Stimulated activated CD4-positive, alpha-beta T cell treated with anti-CD3 and anti-CD28 coated beads, Interleukin-2, amount 100 ng/mL, for 48 hours (primary cell): ENCODE data around the gene RPSA.
"Not testable (repeated sequence)": the region's sequence is repeated elsewhere in the genome, so short reads cannot be mapped to it uniquely, and the experiment has no call there.

Experiments used
- DNase-seq, 2 donors: peaks; one replicate each; pipeline ENCODE4 v3.0.0-alpha.2; 2020

RPSA gene

GRCh38 chr3:39390181-39390580 is 16.3 kb upstream of the RPSA start:
- DNase-seq: no peak

DNA sequence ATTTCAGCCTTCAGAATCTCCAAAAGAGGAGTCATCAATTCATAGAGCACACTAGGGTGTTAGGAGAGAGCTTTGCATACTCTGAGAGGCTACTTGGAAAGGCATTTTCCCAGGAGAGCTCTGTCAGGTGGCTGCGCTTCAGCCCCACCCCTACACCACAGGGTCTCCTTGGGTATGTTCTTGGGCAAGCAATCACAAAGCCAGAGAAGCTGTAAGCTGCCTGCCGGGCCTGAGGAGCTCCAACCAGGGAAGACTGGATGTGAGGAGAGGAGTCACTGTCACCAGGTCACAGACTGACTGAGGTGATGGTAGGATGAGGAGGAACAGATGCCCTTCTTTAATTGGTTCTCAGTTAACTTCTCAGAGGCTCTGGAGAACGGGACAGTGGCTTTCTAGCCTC is 9.8 kb upstream of the RPSA start:
- DNase-seq: no peak

DNA sequence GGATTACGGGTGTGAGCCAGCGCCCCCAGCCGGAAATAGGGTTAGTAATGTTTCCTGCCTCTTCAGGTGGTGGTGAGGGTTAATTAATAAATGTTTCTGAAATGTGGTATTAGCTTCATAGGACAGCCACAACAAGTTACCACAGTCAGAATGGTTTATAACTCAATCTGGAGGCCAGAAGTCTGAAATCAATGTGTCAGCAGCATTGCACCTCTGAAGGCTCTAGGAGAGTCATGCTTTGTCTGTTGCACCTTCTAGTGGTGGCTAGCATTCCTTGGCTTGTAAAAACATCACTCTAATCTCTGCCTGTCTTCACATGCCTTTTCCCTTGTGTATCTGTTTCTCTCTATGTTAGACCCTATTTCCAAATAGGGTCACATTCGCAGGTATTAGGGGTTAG is 7.8 kb upstream of the RPSA start:
- no peak for DNase-seq

- DNase-seq: no peak
Measured at GRCh38 chr3:39401983-39402382, 4.5 kb upstream of the RPSA start.

- no peak for DNase-seq
Measured at GRCh38 chr3:39404943-39405686, 1.4 kb upstream of the RPSA start.

GRCh38 chr3:39405687-39406367 is 693 bp upstream of the RPSA start:
- no peak for DNase-seq

GRCh38 chr3:39407259-39407629 is 724 bp downstream of the RPSA start:
- DNase-seq: no peak

GRCh38 chr3:39407773-39408492 is 1.4 kb downstream of the RPSA start:
- DNase-seq: no peak

DNA sequence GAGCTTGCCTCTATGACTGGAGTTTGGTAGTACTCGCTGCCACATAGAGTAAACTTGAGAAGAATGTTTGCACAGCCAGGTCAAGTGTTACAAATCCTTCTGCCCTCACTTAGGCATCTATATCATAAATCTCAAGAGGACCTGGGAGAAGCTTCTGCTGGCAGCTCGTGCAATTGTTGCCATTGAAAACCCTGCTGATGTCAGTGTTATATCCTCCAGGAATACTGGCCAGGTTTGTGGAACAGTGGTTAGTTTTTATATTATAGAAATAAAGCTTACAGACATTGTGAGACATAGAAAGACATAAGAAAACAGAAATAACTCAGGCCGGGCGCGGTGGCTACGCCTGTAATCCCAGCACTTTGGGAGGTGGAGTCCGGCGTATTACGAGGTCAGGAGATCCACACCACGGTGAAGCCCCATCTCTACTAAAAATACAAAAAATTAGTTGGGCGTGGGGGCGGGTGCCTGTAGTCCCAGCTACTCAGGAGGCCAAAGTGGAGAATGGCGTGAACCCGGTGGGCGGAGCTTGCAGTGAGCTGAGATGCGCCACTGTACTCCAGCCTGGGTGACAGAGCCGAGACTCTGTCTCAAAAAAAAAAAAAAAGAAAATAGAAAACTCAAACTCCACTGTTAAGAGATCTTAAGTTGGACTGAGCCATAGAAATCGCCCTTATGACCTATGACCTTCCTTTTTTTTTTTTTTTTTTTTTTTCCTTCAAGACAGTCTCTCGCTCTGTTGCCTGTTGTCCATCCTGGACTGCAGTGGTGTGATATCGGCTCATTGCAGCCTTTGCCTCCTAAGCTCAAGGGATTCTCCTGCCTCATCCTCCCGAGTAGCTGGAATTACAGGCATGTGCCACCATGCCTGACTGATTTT is 2.2 kb downstream of the RPSA start:
- peak in 1 of 2 donors; percentile 55 for DNase-seq

DNA sequence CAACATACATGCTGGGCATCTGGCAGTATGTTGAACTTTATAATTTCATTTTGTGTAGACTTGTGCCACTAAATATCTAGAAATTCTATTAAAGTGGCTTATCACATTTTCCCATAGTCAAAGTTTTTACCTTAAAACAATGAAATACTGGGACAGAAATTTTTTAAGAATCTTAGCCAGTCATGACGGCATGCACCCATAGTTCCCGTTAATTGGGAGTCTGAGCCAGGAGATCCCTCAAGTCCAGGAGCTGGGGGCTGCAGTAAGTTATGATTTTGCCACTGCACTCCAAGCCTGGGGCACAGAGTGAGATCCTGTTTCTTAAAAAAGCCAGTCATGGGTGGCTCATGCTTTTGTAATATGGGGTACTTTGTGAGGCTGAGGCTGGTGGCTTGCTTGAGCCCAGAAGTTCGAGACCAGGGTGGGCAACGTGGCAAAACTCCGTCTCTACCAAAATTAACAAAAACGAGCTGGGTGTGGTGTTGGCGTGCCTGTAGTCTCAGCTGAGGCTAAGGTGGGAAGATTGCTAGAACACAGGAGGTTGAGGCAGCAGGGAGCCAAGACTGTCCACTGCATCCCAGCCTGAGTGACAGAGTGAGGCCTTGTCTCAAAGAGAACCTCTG is 3.1 kb downstream of the RPSA start:
- no peak for DNase-seq

GRCh38 chr3:39410893-39411292 is 4.4 kb downstream of the RPSA start:
- no peak for DNase-seq

DNA sequence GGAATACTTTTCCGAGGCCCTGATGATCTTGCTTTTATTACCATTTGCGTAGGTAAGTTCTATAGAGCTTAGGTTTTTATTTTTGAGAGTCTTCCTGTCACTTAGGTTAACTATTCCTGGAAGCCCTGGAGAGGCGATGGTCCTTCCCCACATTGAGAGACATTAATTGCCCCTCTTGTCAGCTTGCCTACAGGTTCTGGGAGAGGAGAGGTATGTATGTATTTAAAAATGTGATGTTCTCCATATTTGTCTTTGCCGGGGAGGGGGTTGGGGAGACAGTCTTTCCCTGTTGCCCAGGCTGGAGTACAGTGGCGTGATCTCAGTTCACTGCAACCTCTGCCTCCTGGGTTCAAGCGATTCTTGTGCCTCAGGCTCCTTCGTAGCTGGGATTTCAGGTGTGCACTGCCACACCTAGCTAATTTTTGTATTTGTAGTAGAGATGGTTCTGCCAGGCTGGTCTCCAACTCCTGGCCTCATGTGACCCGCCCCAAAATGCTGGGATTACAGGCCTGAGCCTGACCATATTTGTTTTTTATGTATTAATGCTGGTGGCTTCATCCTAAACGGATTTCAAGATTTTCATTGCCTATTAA is 6.2 kb downstream of the RPSA start:
- DNase-seq: no peak

DNA sequence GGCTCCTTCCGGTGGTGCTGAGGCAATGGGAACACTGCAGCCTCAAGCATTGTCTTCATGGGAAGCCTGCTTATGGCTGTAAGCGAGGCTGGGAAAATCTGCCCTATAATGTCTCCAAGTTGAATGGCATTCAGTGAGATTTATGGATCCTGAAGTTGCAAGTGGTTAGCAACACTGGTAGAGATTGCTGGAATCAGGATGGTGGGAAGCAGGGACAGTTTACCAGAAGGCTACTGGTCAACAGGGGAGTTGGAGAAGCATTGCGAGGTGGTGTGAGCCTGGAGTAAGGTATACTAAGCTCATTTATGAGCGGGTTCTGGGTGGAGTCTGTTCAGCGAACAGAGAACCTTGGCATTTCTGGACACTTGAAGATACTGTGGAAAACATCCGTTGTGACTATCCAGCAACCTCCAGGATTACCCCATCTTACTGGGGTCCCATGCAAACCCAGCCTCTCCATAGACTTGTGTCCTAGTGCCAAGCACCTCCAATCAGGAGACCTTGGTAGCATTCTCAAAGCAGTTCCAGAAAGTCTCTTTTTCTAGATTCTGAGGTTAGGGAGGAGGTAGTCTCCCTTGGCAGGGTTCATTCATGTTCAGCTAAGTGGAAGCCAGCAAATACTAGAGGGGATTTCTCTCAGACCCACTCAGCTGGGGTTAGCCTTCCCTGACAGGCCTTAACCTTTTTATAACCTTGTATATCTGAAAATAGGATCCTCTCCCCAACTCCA is 7.3 kb downstream of the RPSA start:
- no peak for DNase-seq

GRCh38 chr3:39414421-39414907 is 7.9 kb downstream of the RPSA start:
- peak; percentile 18 to 26 for DNase-seq

- not testable (repeated sequence) for DNase-seq
Measured at GRCh38 chr3:39415302-39415701, 8.8 kb downstream of the RPSA start.

GRCh38 chr3:39415983-39416382 is 9.5 kb downstream of the RPSA start:
- no peak for DNase-seq

DNA sequence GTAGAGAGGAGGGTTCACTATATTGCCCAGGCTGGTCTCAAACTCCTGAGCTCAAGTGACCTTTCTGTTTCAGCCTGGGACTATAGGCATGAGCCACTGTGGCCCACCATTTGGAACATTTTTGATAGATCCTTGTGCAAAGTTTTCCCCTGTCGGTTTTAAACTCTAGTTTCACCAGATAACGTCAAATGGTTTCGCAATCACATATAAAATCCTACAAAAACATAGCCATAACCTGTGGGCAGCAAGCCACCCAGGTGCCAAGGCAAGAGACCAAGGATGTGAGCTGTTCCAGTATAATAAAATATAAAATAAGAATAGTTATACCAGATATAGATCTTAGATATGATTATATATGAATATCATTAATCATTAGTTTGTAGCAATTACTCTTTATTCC is 10.5 kb downstream of the RPSA start:
- not testable (repeated sequence) for DNase-seq

- DNase-seq: not testable (repeated sequence)
Measured at GRCh38 chr3:39418556-39419225, 12.2 kb downstream of the RPSA start.

DNA sequence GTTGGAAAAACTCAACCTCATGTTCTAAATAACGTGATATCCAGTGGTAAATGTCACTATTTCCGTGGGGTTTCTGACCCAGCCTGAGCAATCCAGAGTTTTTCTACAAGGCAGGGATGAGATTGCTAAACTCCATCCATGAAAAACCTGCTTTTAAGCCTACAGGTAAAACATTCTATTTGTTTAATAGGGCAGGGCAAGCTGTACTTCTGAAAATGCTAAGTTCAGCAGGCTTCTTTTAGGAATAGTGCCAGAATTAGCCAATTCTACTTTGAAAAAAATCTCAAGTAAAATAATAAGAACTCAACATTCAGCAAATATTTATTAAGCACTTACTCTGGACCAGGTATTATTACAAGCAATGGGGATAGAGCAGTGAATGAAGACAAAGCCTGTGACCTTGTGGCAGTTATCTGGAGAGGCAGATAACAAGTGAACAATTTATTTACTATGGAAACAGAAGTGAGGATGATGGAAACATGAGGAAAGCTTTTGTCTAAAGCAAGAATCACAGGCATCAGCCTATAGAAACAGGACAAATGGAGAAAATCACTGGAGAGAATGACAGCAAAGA is 13.3 kb downstream of the RPSA start:
- no peak for DNase-seq

DNA sequence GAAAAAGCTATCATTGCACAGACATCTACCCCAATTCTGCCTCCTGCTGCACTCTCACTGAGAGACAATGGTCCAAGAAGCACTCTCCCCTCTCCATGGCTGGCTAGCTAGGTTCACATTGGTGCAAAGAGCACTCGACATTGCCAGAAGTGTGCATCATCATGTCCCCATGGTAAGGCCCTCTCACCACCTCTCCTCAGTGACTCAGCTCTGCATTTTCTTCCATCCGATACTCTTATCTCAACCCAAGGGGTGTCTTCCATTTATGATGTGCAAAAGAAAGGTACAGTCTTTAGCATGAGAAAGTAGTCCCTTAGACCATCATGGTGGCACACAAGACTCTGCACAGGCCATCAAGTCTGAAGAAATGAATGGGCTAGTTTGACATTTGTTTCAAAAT is 14.0 kb downstream of the RPSA start:
- DNase-seq: no peak
